22Rv1 (cell line): ENCODE data around the gene HPCAL4.

ENCODE experiments used
- ZFX ChIP-seq: fragments of 450-650 bp; IDR thresholded peaks from 2 replicates; pipeline ENCODE4 v1.6.1; 2017; ENCODE audit warnings: antibody characterized with exemption, borderline replicate concordance
- TF ChIP-seq, protein P1 (sequence below): fragments of 450-650 bp; IDR thresholded peaks from 2 replicates; pipeline ENCODE4 v1.5.1; 2017; ENCODE audit warnings: mild to moderate bottlenecking

DNA sequence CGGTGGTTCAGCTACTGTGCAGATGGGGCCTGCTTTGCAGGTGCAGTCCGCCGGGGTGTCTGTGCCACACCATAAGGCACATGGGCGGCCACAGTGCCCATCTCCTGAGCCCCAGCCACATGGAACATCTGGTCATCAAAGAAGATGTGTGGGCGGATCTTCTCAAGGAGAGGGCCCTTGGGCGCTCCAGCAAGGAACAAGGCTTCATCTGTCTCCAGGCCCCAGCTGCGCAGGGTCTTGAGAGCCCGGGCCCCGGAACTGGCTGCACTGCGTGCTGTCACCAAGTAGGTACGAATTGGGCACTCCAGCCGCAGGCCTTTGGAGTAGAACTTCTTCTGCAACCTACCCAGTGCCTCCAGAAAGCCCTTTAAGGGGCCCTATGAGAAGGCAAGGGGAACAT is 32.1 kb downstream of the HPCAL4 start:
- TF ChIP-seq, protein P1, sequence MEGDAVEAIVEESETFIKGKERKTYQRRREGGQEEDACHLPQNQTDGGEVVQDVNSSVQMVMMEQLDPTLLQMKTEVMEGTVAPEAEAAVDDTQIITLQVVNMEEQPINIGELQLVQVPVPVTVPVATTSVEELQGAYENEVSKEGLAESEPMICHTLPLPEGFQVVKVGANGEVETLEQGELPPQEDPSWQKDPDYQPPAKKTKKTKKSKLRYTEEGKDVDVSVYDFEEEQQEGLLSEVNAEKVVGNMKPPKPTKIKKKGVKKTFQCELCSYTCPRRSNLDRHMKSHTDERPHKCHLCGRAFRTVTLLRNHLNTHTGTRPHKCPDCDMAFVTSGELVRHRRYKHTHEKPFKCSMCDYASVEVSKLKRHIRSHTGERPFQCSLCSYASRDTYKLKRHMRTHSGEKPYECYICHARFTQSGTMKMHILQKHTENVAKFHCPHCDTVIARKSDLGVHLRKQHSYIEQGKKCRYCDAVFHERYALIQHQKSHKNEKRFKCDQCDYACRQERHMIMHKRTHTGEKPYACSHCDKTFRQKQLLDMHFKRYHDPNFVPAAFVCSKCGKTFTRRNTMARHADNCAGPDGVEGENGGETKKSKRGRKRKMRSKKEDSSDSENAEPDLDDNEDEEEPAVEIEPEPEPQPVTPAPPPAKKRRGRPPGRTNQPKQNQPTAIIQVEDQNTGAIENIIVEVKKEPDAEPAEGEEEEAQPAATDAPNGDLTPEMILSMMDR = no peak
- TF ChIP-seq ZFX = no peak
